K562 (cell line): ENCODE data around the gene AP1M2. TPM values are rescaled to one million over a fixed set of nuclear protein-coding genes. Genes with fewer than 3 reads are reported as not detected.

ENCODE experiments used
- JUNB ChIP-seq: fragments of 450-650 bp; formaldehyde crosslinking; conservative IDR thresholded peaks from 2 replicates; pipeline ENCODE4 v1.4.0; 2020; ENCODE audit warnings: mild to moderate bottlenecking
- KDM4B ChIP-seq, 2 experiments: fragments of 450-650 bp in 1 of 2; sonication (generic) in 1 of 2; IDR thresholded peaks; 2 replicates each; pipeline ENCODE4 v1.6.1; 2016 to 2017; ENCODE audit warnings: borderline replicate concordance in 2 of 2, antibody characterized with exemption in 1 of 2, low read depth in 1 of 2, mild to moderate bottlenecking in 1 of 2
- MCM5 ChIP-seq: fragments of 450-650 bp; IDR thresholded peaks from 2 replicates; pipeline ENCODE4 v1.6.1; 2016; ENCODE audit warnings: low read depth
- MGA ChIP-seq: fragments of 450-650 bp; IDR thresholded peaks from 2 replicates; pipeline ENCODE4 v1.6.1; 2016; ENCODE audit warnings: mild to moderate bottlenecking, moderate library complexity
- SMARCA5 ChIP-seq: fragments of 450-650 bp; IDR thresholded peaks from 2 replicates; pipeline ENCODE4 v1.6.1; 2016
- SRSF9 ChIP-seq: fragments of 200-400 bp; formaldehyde crosslinking; IDR thresholded peaks from 2 replicates; pipeline ENCODE4 v1.6.1; 2017; ENCODE audit warnings: low read depth, low read length, borderline replicate concordance
- TCFL5 ChIP-seq: fragments of 250-450 bp; sonication (Bioruptor Pico); conservative IDR thresholded peaks from 2 replicates; pipeline ENCODE4 v1.6.1; 2021; ENCODE audit warnings: mild to moderate bottlenecking, moderate library complexity, matching md5 sums
- TFE3 ChIP-seq: fragments of 450-650 bp; formaldehyde crosslinking; IDR thresholded peaks from 2 replicates; pipeline ENCODE4 v1.4.0; 2020; ENCODE audit warnings: mild to moderate bottlenecking, mixed read lengths
- ZNF184 ChIP-seq: sonication (generic); formaldehyde crosslinking; IDR thresholded peaks from 2 replicates; pipeline ENCODE4 v1.5.0; 2020; ENCODE audit warnings: missing genetic modification reagents
- ZNF57 ChIP-seq: fragments of 450-650 bp; formaldehyde crosslinking; IDR thresholded peaks from 2 replicates; pipeline ENCODE4 v1.4.0; 2020; ENCODE audit warnings: mild to moderate bottlenecking, moderate library complexity
- polyA plus RNA-seq, 8 experiments: library from polyadenylated mRNA; depleted of rRNA in 4 of 8; stranded (reverse) in 5 of 8; unstranded in 3 of 8; fragments of >200 nt; fragmentation: Nextera tagmentation in 2 of 8; fragmentation: Illumina TruSeq in 1 of 8; extraction: Ambion mirVana in 2 of 8; extraction: Trizol in 1 of 8; gene quantifications; 2 replicates each; pipeline versions ENCODE4 v1.2.1 to v1.2.3, GENCODE V29; 2011 to 2014; ENCODE audit warnings: inconsistent platforms in 1 of 8, missing spikeins in 1 of 8
- total RNA-seq, 7 experiments: library from RNA; depleted of rRNA in 6 of 7; stranded (reverse); fragments of >200 nt in 6 of 7; fragmentation: Illumina TruSeq in 2 of 7; extraction: Trizol in 2 of 7; gene quantifications; 2 replicates each; pipeline versions ENCODE4 v1.2.1 to v1.2.3, GENCODE V29; 2011 to 2021; ENCODE audit warnings: low replicate concordance in 1 of 7
- TF ChIP-seq, protein P1 (sequence below): fragments of 250-450 bp; sonication (Bioruptor Pico); IDR thresholded peaks from 2 replicates; pipeline ENCODE4 v1.5.0; 2021

The AP1M2 gene
- total and polyA plus RNA-seq, 9 of the 15 experiments (the other 6 are each of a cell fraction or from before 2014, with no cell fraction given), result 0.33 to 1.4 (median 0.89) TPM; not detected in 1

DNA sequence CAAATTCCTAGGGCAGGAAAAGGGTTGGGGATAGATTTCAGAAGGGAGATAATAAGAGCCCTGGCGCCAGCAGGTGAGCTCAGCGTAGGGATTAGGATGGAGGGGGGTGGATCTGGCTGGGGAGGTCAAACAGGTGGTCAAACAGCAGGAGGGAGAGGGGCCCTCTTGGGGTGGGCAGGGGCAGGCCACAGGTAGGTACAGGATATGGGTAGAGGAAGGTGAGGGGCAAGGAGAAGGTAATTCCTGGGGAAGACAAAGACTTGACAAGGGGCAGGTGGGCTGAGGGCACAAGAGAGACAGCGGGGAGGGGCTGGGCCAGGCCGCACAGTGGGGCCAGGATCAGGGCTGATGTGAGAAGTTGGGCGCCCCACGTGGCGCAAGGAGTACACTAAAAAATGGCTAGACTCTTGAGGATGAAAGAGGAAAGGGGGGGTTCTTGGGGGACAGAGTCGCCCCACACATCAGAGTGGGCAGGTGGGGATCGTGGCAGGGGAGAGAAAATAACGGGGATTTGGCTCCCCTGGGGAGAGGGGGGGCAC, 22.0 kb downstream of the AP1M2 start (continued):
- TF ChIP-seq MGA (no peak; the same call in 1 of the 2 replicates), ZNF184 (CRISPR knock-in tag) (no peak), SRSF9 (no peak), TFE3 (CRISPR knock-in tag) (no peak), SMARCA5 (0 out of 2 replicates have a peak, but pooled peaks have one; percentile 35), TCFL5 (CRISPR knock-in tag) (no peak), JUNB (CRISPR knock-in tag) (no peak), ZNF57 (CRISPR knock-in tag) (no peak), MCM5 (no peak), KDM4B (IDR thresholded peaks at IDR 0.05; ENCODE audit: borderline replicate concordance in 2 of 2, low read depth in 1 of 2) (no peak)
- TF ChIP-seq, protein P1, sequence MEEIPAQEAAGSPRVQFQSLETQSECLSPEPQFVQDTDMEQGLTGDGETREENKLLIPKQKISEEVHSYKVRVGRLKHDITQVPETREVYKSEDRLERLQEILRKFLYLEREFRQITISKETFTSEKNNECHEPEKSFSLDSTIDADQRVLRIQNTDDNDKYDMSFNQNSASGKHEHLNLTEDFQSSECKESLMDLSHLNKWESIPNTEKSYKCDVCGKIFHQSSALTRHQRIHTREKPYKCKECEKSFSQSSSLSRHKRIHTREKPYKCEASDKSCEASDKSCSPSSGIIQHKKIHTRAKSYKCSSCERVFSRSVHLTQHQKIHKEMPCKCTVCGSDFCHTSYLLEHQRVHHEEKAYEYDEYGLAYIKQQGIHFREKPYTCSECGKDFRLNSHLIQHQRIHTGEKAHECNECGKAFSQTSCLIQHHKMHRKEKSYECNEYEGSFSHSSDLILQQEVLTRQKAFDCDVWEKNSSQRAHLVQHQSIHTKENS (CRISPR knock-in tag), result no peak
